Vagina (tissue), 2 donors: Measurements from ENCODE around the gene ZNF521. TPM values are rescaled to one million over a fixed set of nuclear protein-coding genes. Genes with fewer than 3 reads are reported as not detected.

Experiments
- DNase-seq, 2 donors: peaks; one replicate each; pipeline ENCODE4 v3.0.0-alpha.2; 2017; ENCODE audit errors: extremely low spot score in 2 of 2
- H3K27ac ChIP-seq: fragments of 200-600 bp; sonication (generic); one replicate; pipeline ENCODE4 v1.5.1; 2019
- H3K27me3 ChIP-seq: fragments of 200-600 bp; sonication (generic); one replicate; pipeline ENCODE4 v1.5.1; 2019
- H3K36me3 ChIP-seq, 2 donors: fragments of 200-600 bp; sonication (generic); one replicate each; pipeline ENCODE4 v1.5.1; 2017 to 2019
- H3K4me1 ChIP-seq: fragments of 200-600 bp; sonication (generic); one replicate; pipeline ENCODE4 v1.5.1; 2019
- H3K4me3 ChIP-seq, 2 donors: fragments of 200-600 bp; sonication (generic); 1 replicate in 1 of 2; 2 replicates in 1 of 2; pipeline ENCODE4 v1.5.1; 2016 to 2019
- H3K9me3 ChIP-seq: fragments of 200-600 bp; sonication (generic); one replicate; pipeline ENCODE4 v1.5.1; 2019
- CTCF ChIP-seq, 3 experiments: fragments of 450-650 bp in 2 of 3; fragments of 200-600 bp in 1 of 3; sonication (generic) in 1 of 3; IDR thresholded peaks; one replicate each; pipeline ENCODE4 v1.5.1; 2017 to 2019; ENCODE audit warnings: antibody characterized with exemption in 3 of 3, mild to moderate bottlenecking in 2 of 3, moderate library complexity in 2 of 3
- POLR2A ChIP-seq, 2 donors: fragments of 450-650 bp; IDR thresholded peaks; one replicate each; pipeline ENCODE4 v1.6.1; 2017; ENCODE audit warnings: antibody characterized with exemption in 2 of 2, mild to moderate bottlenecking in 2 of 2, moderate library complexity in 2 of 2
- POLR2AphosphoS5 ChIP-seq, 2 donors: sonication (generic); formaldehyde crosslinking; IDR thresholded peaks; one replicate each; pipeline ENCODE4 v1.9.0; 2017; ENCODE audit warnings: antibody characterized with exemption in 2 of 2, mild to moderate bottlenecking in 2 of 2, low read depth in 1 of 2; ENCODE audit not compliant: insufficient read depth in 1 of 2
- intact Hi-C: fragments of 100-400 bp; cut with DNase I; formaldehyde crosslinking; loops from one replicate; pipeline ENCODE4 v1.15.1; 2023
- total RNA-seq: library from RNA; depleted of rRNA; stranded (reverse); fragments of >200 nt; gene quantifications from one replicate; pipeline ENCODE4 v1.2.3, GENCODE V29; 2016

The ZNF521 gene
- total RNA-seq, 1 donor from 2014 or later: 18.7 TPM

- intact Hi-C loops: no loop called here
- Histone ChIP-seq H3K27me3 (no peaks in the 10 kb centered on the region), H3K9me3 (no peaks in the 10 kb centered on the region), H3K36me3 (no peaks in the 10 kb centered on the region), H3K4me1 (peaks cover 10% of the 10 kb centered on the region), H3K4me3 (no peak overlapping the region), H3K27ac (no peak overlapping the region)
- TF ChIP-seq CTCF (IDR thresholded peaks at IDR 0.05) (no peak), POLR2AphosphoS5 (IDR thresholded peaks at IDR 0.05; ENCODE audit: insufficient read depth in 1 of 2, low read depth in 1 of 2) (no peak), POLR2A (IDR thresholded peaks at IDR 0.05) (no peak)
- no peak for DNase-seq
Measured at GRCh38 chr18:25170402-25170801, 181.6 kb downstream of the ZNF521 start.

- intact Hi-C loops: no loop called here
- no peak overlapping the region for H3K27ac ChIP-seq
- H3K4me3 ChIP-seq: no peak overlapping the region
- no peak for DNase-seq
- peaks cover 11% of the 10 kb centered on the region for H3K4me1 ChIP-seq
- no peaks in the 10 kb centered on the region for H3K36me3 ChIP-seq
- no peaks in the 10 kb centered on the region for H3K9me3 ChIP-seq
- H3K27me3 ChIP-seq: no peaks in the 10 kb centered on the region
- no peak for TF ChIP-seq CTCF (IDR thresholded peaks at IDR 0.05)
Measured at GRCh38 chr18:25169701-25170100, 182.3 kb downstream of the ZNF521 start.

GRCh38 chr18:25167612-25168410 is 184.2 kb downstream of the ZNF521 start:
- Histone ChIP-seq H3K36me3 (no peaks in the 10 kb centered on the region), H3K27me3 (no peaks in the 10 kb centered on the region), H3K4me3 (no peak overlapping the region), H3K4me1 (peaks cover 18% of the 10 kb centered on the region), H3K9me3 (no peaks in the 10 kb centered on the region), H3K27ac (no peak overlapping the region)
- DNase-seq: no peak
- TF ChIP-seq POLR2A (IDR thresholded peaks at IDR 0.05): no peak
- TF ChIP-seq POLR2AphosphoS5 (IDR thresholded peaks at IDR 0.05; ENCODE audit: insufficient read depth in 1 of 2, low read depth in 1 of 2): no peak
- TF ChIP-seq CTCF (IDR thresholded peaks at IDR 0.05): no peak
- intact Hi-C loops: no loop called here

GRCh38 chr18:25166113-25166512 is 185.9 kb downstream of the ZNF521 start:
- Histone ChIP-seq H3K36me3 (no peaks in the 10 kb centered on the region), H3K4me3 (no peak overlapping the region), H3K27me3 (no peaks in the 10 kb centered on the region), H3K9me3 (no peaks in the 10 kb centered on the region), H3K4me1 (peaks cover 8% of the 10 kb centered on the region), H3K27ac (no peak overlapping the region)
- intact Hi-C loops: no loop called here
- no peak for DNase-seq
- TF ChIP-seq POLR2A (IDR thresholded peaks at IDR 0.05) (no peak), CTCF (IDR thresholded peaks at IDR 0.05) (no peak), POLR2AphosphoS5 (IDR thresholded peaks at IDR 0.05; ENCODE audit: insufficient read depth in 1 of 2, low read depth in 1 of 2) (no peak)
